ENCODE measurements around the gene NPTN.

GRCh38 chr15:73555080-73555479 is 78.1 kb downstream of the NPTN start:
- TF ChIP-seq CTCF (IDR thresholded peaks at IDR 0.05) (no peak), POLR2A (IDR thresholded peaks at IDR 0.05) (no peak)
